ENCODE results near the gene FAM174B.

The FAM174B gene

DNA sequence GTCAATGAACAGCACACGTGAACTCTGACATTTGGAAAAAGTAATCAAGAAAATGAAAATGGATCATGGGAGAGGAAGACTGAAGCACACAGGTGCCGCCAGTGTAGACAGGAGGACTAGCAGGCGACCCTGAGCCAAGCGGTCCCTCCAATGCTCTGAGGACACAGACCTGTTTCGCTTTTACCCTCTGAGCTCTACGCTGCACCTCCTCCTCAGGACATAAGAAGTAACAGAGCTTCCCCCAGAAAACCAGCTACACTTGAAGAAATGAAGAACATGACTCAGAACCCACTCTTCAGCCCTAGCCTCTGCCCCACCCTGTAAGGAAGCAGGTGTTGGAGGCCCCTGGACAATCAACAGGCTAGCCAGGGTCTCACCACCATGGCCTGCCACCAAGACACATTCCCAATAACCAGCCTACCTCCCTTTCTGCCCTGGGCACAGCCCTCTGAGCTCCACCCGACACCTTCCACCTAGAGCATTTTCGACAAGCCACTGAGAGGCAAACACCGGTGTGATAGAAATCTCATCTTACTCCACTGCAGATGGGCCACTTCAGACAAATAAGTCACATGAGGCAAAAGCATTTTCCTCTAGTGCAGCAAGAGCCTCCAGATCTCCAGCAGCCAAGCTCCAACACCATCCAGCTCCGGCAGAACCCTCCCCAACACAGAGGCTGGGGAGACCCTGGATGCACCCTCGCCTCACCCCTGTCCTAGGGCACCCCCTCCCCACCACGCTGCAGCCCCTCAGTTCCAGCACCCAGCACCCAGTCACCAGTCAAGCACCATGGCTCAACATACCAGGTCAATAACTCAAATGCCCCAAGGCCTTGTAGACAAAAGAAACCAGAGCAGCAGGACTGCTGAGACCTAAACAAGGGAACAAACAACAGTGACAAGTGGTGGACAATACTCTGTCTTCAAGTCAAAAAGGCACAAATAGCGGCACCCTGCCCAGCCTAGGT lies 11.4 kb downstream of the FAM174B start:
- no peak overlapping the region for H3K4me3 ChIP-seq (ENCODE audit: low read depth, low read length)

GRCh38 chr15:92638709-92639365 lies 16.7 kb downstream of the FAM174B start:
- H3K4me3 ChIP-seq (ENCODE audit: low read depth, low read length), result no peak overlapping the region

- no peak overlapping the region for H3K4me3 ChIP-seq (ENCODE audit: low read depth, low read length)
Measured at GRCh38 chr15:92638291-92638708, 17.3 kb downstream of the FAM174B start.

DNA sequence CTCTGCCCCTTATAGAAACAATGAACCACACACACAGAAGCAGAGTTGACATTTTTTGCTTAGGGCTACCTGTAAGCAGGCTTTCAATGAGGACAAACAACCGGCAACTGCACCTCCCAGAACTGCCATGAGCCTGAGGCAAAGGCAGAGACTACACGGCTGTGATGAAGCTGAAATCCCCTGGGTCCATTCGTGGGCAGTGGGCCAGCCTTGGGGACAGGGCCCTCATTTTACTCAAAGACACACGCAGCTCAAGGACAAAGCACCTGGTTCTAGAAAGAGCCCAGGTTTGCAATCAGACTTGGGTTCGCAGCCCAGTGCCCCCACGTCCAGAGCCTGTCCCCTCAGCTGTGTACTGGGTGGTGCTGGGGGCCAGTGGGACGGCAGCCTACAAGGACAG lies 17.9 kb downstream of the FAM174B start:
- no peak overlapping the region for H3K4me3 ChIP-seq (ENCODE audit: low read depth, low read length)

DNA sequence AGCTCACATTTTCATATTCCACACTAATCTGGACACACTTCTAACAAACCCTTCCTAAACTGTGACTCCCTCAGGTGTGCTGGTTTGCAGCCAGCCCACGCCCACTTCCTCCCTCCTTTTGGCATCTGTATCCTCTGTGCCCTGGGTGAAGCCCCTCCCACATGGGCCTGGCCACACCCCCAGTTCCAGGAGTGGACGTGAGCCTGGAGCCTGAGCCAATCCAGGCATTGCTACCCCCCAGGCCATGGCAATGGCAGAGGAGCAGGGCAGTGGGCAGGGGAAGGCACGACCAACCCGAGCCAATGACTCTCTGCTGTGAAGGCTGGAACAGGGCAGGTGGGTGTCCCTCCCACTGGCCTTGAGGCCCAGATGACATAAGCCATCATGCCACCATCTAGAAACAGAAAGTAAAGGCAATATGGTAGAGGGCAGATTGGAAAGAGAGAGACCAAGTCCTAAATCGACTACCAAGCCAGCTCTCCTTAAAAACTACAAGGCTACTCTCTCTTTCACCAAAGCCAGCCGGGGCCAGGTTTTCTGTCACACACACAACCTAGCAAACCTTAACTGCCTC lies 18.6 kb downstream of the FAM174B start:
- no peak overlapping the region for H3K4me3 ChIP-seq (ENCODE audit: low read depth, low read length)

DNA sequence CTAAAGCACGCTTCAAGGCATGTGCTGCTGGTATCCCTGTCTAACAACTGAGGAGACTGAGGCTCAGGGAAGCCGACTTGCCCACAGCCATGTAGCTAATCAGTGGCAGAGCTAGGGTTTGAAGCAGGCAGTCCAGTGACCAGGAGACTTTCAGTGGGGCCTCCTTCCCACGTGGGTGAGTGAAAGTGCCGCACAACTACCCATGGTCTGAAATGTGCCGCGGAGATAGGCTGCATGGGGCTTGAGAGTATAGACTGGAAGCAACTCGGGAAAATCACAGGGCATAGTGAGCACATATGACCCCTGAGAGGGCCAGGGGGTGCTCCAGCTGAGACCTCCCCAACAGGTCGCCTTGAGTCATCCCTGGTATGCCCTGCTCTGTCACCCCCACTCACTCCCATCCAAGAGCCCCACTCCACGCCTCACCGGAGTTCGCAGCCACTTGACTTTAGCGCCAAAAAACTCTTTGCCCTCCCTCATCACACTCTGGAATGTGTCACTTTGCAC lies 19.1 kb downstream of the FAM174B start:
- H3K4me3 ChIP-seq (ENCODE audit: low read depth, low read length), result no peak overlapping the region

DNA sequence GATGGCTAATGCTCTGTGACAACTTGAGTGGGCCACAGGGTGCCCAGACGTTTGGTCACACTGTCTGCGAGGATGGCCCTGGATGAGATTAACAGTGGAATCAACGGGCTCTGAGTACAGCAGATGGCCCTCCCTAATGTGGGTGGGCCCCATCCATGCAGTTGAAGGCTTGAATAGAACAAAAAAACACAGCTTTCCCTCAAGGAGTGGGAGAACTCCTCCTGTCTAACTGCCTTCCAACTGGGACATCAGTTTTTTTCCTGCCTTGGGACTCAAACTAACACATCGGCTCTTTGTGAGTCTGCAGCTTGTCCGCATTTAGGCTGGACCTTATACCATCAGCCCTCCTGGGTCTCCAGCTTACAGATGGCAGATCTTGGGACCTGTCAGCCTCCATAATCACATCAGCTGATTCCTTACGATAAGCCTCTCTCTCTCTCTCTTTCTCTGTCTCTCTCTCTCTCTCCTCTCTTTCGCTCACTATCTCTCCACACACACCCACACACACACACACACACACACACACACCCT lies 20.8 kb downstream of the FAM174B start:
- H3K4me3 ChIP-seq (ENCODE audit: low read depth, low read length), result no peak overlapping the region

- H3K4me3 ChIP-seq (ENCODE audit: low read depth, low read length), result no peak overlapping the region
Measured at GRCh38 chr15:92634060-92634459, 21.5 kb downstream of the FAM174B start.

- no peak overlapping the region for H3K4me3 ChIP-seq (ENCODE audit: low read depth, low read length)
Measured at GRCh38 chr15:92633418-92633817, 22.2 kb downstream of the FAM174B start.

DNA sequence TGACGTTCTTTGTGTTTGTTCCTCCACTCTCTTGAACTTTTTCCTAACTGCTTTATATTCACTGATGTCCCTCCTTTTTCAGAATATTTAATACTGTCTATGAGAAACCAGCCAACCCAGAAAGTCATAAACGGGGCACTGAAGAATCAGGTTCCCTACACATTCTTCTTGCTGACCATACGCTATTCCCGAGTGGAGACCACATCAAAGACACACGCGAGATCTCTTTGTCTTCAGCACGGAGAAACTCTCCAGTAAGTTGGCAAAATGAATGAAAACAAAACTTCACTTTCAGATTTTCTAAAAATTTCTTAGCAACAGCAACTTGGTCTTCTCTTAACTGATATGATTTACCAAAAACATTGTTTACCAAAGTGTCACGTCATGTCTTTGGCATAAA lies 22.6 kb downstream of the FAM174B start:
- no peak overlapping the region for H3K4me3 ChIP-seq (ENCODE audit: low read depth, low read length)

- no peak overlapping the region for H3K4me3 ChIP-seq (ENCODE audit: low read depth, low read length)
Measured at GRCh38 chr15:92631721-92632120, 23.9 kb downstream of the FAM174B start.

DNA sequence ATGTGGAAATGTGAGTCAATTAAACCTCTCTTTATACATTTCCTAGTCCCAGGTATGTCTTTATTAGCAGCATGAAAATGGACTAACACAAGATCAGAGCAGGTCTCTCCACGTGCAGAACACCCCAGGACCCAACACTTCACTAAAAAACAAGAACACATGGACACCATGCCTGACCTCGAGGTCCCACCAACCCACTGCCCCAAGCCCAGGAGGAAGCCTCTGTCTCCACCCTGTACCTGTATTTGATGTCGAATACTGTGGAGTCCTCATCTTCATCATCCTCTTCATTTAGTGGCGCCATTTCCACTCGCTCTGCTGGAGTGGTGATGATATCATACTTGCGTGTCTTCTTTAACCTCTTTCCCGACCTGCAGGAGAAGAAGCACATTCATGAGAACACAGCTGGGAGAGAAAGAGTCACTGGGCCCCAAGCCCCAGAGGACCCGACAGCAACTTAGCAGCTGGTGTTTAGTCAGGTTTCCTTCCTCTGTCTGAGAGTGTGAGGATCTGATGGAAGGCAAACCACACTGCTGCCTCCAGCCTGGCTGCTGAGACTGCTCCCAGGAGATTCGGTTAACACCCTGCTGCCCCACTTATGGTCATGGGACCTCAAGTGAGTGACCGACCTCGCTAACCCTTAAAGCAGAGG lies 25.5 kb downstream of the FAM174B start:
- no peak overlapping the region for H3K4me3 ChIP-seq (ENCODE audit: low read depth, low read length)

- no peak overlapping the region for H3K4me3 ChIP-seq (ENCODE audit: low read depth, low read length)
Measured at GRCh38 chr15:92629276-92629974, 26.1 kb downstream of the FAM174B start.

- H3K4me3 ChIP-seq (ENCODE audit: low read depth, low read length), result no peak overlapping the region
Measured at GRCh38 chr15:92627014-92627413, 28.6 kb downstream of the FAM174B start.

GRCh38 chr15:92625251-92625980 lies 30.2 kb downstream of the FAM174B start:
- no peak overlapping the region for H3K4me3 ChIP-seq (ENCODE audit: low read depth, low read length)

- no peak overlapping the region for H3K4me3 ChIP-seq (ENCODE audit: low read depth, low read length)
Measured at GRCh38 chr15:92624401-92624991, 31.1 kb downstream of the FAM174B start.

DNA sequence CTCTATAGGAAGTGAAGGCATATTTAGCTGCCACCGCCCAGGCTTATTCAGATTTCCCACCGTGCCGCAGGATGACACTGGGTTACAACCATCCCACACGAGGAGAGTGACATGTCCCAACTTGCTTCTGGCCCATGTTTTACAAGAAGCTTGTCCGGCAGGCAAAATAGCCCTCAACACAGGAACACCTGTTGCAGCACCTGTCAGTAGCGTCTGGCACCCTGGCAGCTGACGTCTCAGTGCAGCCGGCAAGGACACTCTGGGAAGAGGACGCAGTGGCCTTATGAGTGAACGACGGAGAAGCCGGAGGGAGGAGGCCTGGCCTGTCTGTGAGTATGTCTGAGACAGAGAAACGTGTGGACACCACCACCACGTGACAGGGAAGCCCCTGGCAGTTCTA lies 32.1 kb downstream of the FAM174B start:
- H3K4me3 ChIP-seq (ENCODE audit: low read depth, low read length), result no peak overlapping the region

- H3K4me3 ChIP-seq (ENCODE audit: low read depth, low read length), result no peak overlapping the region
Measured at GRCh38 chr15:92621972-92622533, 33.5 kb downstream of the FAM174B start.

DNA sequence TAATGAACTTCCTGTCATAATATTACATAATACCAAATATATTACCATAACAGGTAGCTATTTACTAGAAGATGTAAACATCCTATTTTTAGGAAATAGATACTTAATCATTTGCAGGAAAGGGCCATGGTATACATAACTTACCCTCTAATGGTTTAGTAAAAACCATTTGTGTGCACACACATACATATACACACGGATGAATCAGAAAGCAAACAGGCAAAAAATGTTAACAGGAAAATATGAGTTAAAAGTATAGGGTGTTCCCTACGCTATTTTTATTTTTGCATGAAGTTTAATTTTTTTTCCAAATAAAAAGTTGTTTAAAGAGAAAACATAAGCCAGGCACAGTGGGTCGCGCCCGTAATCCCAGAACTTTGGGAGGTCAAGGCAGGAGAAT lies 34.6 kb downstream of the FAM174B start:
- H3K4me3 ChIP-seq (ENCODE audit: low read depth, low read length), result no peak overlapping the region

Data from iPS-11a (cell line).